Activated CD4-positive, alpha-beta T cell treated with anti-CD3 and anti-CD28 coated beads for 48 hours (primary cell): Measurements from ENCODE around the gene ESR2.
"Not testable (repeated sequence)": the region's sequence is repeated elsewhere in the genome, so short reads cannot be mapped to it uniquely, and the experiment has no call there.

Experiments
- DNase-seq: peaks from one replicate; pipeline ENCODE4 v3.0.0-alpha.2; 2020

ESR2 gene

DNA sequence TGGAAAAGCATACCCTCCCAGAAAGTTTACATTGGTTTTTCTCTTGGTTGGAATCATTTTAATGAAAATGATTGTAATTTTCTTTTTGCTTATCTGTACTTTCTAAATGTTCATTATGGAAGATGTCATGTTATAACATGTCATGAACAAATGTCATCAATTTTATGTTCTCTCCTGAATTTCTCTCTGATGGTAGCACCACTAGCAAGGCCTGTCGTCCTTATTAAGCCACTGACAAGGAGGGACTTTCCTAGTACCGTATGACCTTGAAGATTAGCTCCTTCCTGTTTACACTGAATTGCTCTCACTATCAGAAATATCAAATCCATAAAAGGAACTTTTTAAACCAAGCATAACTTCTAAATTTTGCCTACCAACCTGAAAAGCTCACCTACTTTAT, 99.0 kb downstream of the ESR2 start:
- DNase-seq: no peak

DNA sequence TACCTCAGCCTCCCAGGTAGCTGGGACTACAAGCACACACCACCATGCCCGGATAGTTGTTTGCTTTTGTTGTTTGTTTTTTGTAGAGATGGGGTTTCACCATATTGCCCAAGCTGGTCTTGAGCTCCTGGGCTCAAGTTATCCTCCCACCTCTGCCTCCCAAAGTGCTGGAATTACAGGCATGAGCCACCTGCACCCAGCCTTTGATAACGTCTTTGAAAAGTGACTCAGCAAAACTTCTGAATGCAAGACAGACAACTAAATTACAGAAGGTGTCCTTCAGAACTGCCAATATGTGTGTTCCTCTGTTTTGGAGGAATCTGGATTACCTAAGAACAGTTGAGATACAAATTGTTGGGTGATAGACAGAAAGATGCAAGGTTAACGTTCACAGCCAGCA, 99.8 kb downstream of the ESR2 start:
- no peak for DNase-seq

DNA sequence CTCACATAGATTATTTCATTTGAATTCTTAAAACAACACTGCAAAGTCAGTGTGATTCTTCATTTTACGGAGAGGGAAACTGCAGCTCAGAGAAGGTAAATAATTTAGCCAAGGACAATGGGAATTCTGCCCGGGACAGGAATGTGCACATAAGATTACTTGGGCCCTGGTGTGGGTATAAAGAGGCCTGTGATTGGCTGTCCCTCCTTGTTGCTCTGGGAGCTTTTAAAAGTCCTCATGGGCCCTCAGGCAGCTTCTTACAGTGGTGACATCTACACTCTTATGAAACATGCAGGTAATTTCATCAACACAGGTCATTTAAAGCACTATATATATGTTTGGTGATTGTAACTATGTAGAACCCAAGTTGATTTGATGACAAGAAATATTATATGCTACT, 100.3 kb downstream of the ESR2 start:
- no peak for DNase-seq

GRCh38 chr14:64191756-64192155, 102.4 kb downstream of the ESR2 start:
- no peak for DNase-seq

DNA sequence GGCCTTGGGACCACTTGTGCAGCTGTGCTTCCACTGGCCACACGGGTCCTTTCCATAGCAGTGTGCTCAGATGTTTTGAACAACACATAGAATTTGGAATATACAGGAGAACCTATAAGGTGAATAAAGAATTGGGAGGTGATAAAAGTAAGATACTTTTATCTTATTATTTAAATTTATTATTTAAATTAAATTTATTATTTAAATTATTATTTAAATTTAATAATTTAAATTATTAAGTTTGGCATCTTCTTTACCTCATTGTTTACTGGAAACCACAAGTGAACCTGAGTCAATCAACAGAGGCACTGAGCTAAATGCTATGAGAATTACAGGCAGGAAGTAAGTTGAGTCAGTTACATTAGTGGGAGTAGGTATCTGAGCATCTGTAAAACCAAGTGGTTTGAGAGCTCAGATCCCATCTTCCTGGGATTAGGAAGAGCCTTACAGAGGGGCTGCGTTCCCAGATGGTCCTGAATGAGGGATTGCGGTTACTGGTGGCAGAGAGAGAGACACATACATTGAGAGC, 103.1 kb downstream of the ESR2 start:
- DNase-seq: no peak

GRCh38 chr14:64187331-64187730, 106.8 kb downstream of the ESR2 start:
- no peak for DNase-seq

DNA sequence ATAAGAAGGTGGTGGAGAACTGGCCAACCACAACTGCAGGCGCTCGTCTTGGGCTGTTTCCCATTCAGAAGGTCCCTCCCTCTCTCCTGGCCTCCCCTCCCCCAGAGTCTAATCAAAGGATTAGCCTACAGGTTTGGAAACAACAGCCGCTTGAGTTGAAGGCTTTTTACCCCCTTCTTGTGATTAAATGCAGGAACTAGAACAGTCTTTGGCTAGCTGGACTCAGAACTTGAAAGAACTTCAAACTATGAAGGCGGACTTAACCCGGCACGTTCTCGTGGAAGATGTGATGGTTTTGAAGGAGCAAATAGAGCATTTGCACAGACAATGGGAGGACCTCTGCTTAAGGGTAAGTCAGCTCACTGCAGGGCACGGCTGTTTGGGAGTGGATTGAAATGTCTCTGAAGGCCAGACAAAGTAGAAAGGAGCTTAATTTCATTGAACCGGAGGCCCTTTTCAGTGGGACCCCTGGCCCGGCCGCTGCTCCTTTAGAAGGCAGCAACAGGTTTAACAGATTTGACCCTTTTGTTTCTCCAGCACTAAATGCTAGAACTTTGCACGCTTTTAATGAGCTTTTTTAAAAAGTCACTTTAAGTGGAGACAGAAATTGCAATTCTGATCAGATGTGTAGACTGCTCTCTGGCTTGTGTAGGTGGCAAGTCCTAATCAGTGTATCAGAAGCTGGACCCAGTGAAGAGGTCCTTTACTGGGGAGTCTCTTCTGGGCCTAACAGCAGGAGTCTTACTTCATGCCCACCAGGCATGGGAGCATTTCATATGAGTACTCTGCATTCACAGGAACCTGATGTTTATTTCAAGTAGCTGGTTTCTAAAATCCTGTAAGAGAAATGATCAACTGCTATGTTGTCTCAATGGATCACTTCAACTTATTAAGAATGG, 107.7 kb downstream of the ESR2 start:
- DNase-seq: no peak

DNA sequence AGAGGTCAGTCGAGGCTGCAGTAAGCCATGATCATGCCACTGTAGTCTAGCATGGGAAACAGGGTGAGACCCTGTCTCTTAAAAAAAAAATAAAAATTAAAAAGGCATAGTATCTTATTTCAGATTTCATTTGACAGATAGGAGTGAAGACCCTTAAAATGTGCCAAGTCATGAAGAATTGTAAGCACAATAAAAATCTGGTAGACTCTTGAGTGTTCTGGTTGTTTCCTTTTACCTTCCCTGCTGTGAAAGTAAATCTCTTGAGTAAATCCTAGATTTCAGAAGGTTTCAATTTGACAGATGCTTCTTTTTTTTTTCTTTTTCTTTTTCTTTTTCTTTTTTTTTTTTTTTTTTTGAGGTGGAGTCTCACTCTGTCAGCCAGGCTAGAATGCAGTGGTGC, 109.0 kb downstream of the ESR2 start:
- no peak for DNase-seq

DNA sequence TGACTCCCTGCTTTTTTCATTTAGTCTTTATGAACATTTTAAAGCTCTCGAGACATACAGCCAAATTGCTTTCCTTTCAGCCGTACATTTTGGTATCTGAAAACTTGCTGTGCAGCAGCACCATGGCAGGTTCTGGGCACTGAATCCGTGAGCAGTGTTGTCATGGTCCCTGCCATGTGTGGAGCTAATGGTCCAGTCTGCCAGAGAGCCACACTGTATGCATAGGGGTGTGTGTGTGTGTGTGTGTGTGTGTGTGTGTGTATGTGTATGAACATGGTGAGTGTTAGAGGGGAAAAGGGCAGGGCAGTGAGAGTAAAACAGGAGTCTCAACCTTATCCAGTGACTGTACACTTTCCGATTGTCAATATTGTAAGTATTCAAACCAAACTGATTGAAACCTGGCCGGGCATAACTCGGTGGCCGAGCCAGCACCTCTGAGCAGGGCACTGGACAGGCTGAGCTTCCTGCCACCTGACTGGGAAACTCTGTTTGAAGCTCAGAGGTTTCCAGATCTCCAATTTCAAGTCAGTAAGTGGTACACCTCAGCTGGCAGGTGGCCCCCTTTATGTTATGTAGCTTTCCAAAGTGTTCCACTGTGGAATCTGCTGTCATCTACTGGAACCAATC, 110.0 kb downstream of the ESR2 start:
- DNase-seq: no peak

DNA sequence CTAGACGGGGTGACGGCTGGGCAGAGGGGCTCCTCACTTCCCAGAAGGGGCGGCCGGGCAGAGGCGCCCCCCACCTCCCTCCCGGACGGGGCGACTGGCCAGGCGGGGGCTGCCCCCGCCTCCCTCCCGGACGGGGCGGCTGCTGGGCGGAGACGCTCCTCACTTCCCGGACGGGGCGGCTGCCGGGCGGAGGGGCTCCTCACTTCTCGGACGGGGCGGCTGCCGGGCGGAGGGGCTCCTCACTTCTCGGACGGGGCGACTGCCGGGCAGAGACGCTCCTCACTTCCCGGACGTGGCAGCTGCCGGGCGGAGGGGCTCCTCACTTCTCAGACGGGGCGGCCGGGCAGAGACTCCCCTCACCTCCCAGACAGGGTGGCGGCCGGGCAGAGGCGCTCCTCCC, 111.3 kb downstream of the ESR2 start:
- not testable (repeated sequence) for DNase-seq

- DNase-seq: peak; percentile 7
Measured at GRCh38 chr14:64178814-64179213, 115.4 kb downstream of the ESR2 start.

GRCh38 chr14:64176330-64176729, 117.8 kb downstream of the ESR2 start:
- peak; percentile 8 for DNase-seq

- DNase-seq: peak; percentile 37
Measured at GRCh38 chr14:64174922-64175782, 119.0 kb downstream of the ESR2 start.

- no peak for DNase-seq
Measured at GRCh38 chr14:64170181-64170580, 124.0 kb downstream of the ESR2 start.

DNA sequence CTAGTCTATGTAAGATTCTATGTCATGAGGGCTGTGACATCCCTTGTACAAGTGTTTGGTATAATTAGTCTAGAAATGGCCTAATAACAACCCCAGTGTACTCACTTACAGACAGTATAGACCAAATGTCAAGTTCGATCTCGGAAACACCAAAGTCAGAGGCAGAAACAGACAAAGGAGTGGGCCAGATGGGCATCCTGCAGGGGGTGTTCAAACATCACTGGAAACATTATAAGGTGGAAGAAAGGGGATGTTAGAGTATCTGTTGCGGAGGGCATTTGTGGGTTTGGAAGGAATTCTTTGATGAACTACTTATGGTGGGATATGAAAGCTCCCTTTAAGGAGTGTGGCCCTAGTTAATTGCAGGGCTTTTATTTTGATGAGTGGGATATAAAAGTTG, 134.6 kb downstream of the ESR2 start:
- DNase-seq: no peak

- DNase-seq: no peak
Measured at GRCh38 chr14:64158608-64159007, 135.6 kb downstream of the ESR2 start.

- DNase-seq: no peak
Measured at GRCh38 chr14:64149921-64150320, 144.2 kb downstream of the ESR2 start.

DNA sequence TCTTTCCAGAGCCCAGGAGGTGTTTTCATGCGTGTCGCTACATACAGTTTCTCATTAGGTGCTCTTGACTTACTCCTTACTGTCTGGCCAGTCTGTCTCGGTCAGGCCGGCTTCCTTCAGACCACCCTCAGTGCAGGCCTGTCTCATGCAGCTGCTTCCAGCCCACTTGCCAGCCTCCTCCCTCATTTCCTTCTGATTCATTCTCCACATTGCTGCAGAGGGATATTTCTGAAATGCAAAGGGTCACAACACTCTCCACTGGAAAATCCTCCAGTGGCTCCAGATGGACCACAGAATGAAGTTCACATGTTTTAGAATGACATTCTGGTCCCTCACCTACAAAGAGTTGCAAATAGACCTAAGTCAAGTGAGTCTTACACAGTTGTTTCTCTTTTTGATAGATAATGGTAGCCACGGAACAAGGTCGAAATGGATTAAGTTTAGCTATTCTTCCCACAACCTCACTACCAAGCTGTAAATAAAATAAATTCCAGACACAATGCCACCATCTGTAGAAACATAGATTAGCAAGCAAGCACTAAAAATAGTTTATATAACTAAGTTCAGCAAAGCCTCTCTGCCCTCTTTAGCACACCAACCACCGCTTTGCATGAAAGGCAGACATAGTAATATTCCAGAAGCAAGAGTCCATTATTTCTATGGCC, 146.9 kb downstream of the ESR2 start:
- no peak for DNase-seq

DNA sequence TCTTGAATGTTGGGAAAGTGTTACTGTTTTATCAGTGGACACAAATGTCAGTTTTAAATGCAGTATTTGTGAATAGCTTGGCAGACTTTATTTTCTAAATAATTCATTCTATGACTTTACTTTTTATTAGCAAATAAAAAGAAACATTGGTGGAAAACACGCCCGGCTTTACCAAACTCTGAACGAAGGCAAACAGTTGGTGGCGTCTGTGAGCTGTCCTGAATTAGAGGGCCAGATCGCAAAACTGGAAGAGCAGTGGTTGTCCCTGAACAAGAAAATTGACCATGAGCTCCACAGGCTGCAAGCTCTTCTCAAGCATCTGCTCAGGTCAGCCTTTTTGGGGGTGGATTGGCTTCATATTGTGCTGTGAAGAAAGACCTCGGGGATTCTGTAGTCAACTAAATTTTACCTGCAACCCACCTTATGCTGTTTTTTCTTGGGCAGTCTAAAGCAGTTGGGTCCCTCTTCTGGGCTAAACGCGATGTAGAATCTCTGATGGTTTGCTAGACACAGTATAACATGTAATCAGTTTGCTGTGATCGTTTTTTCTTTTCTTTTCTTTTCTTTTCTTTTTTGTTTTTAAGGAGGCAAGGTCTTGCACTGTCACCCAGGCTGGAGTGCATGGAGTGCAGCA, 156.4 kb downstream of the ESR2 start:
- no peak for DNase-seq

- no peak for DNase-seq
Measured at GRCh38 chr14:64126548-64126947, 167.6 kb downstream of the ESR2 start.

DNA sequence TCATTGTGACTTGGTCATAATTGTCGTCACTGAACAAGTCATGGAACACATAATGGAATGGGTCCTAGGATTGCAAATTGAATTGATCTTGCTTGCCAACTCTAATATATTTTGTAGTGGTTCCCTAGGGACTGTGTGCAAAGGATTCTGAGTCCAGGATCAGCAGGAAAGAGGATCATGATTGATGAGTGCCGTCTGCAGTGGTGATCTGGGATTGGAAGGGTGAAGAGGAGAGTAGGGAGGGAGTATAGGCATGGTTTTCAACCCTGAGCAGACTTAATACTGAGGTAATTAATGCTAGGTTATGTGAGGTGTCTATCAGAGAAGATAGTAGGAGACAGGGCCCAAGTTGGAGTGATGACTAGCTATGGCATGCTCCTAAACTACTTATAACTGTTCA, 168.9 kb downstream of the ESR2 start:
- DNase-seq: no peak

DNA sequence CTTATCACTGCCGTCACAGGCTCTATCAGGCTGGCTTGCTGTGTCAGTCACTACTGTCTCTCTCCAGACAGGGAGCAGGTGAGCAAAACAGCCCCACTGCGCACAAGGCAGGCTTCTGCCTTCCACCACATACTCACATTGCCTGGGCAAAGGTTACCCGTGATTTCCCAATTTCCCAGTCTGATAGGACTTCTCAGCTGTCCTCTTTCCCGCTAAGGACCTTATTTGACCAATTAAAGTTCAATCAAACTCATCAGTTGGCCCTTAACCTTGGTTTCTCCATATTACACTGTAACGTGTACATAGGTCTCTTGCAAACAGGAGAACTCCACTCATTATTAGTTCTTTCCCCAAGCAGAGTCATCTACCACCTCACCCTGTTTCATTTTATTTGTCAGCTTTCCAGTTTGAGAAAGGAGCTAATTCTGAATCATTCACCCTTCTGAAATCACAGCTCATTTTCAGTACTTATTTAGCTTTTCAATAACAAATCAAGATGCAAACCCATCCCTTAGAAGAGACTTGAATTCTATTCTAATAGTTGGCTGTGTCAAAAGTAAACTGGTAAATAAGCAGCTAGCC, 170.8 kb downstream of the ESR2 start:
- DNase-seq: no peak
